ENCODE results near the gene ST8SIA5.

Gene ST8SIA5

DNA sequence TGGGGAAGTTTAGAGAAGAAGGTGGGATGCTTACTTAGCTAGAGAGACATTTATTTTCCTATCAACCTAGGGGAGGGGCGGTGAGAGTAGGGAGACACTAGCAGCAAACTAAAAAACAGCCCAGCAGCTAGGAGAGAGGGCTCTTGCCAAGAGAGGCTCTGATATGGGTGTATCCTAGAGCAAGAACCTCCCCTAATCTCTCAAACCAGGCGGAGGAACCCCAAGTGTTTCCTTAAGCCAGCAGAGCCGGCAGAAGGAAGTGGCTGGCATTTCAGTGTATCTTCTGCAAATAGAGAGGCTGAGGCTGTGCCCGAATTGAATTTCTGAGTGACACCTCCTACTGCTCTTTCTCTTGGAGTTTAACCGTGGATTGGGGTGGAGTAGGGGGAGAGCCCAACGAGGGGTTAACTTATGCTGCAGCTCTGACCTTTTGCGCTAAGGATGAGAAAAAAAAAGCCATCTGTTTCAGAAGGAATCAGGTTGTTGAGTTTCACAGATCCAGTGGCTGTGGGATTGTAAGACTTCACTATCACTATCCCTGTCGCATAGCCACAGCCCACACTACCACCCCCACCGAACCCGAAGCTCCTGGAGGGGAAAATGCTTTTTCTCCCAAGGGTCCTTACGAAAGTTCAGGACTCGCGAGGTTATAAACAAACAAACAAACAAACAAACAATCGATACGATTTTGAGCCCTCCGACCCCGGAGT, 1.4 kb downstream of the ST8SIA5 start:
- no peak overlapping the region for H3K4me3 ChIP-seq (ENCODE audit: low read depth, low read length, poor library complexity, severe bottlenecking)
- no peaks in the 10 kb centered on the region for H3K9me3 ChIP-seq (ENCODE audit: low read length)
- no peaks in the 10 kb centered on the region for H3K4me1 ChIP-seq (ENCODE audit: insufficient read depth, low read length, severe bottlenecking)
- H3K36me3 ChIP-seq (ENCODE audit: insufficient read depth, low read length): no peaks in the 10 kb centered on the region
- no peaks in the 10 kb centered on the region for H3K79me2 ChIP-seq (ENCODE audit: insufficient read depth, low read length)
- H2AFZ ChIP-seq (ENCODE audit: low read length): no peak overlapping the region
- no peaks in the 10 kb centered on the region for H4K20me1 ChIP-seq (ENCODE audit: insufficient read depth, low read length)
- H3K27me3 ChIP-seq (ENCODE audit: insufficient read depth, low read length): no peaks in the 10 kb centered on the region
- TF ChIP-seq, protein P1, sequence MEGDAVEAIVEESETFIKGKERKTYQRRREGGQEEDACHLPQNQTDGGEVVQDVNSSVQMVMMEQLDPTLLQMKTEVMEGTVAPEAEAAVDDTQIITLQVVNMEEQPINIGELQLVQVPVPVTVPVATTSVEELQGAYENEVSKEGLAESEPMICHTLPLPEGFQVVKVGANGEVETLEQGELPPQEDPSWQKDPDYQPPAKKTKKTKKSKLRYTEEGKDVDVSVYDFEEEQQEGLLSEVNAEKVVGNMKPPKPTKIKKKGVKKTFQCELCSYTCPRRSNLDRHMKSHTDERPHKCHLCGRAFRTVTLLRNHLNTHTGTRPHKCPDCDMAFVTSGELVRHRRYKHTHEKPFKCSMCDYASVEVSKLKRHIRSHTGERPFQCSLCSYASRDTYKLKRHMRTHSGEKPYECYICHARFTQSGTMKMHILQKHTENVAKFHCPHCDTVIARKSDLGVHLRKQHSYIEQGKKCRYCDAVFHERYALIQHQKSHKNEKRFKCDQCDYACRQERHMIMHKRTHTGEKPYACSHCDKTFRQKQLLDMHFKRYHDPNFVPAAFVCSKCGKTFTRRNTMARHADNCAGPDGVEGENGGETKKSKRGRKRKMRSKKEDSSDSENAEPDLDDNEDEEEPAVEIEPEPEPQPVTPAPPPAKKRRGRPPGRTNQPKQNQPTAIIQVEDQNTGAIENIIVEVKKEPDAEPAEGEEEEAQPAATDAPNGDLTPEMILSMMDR (IDR thresholded peaks at IDR 0.05; ENCODE audit: low read length): no peak
- no peak for TF ChIP-seq EZH2 (IDR thresholded peaks at IDR 0.05; ENCODE audit: borderline replicate concordance, low read length)
- no peaks in the 10 kb centered on the region for H3F3A ChIP-seq (ENCODE audit: insufficient read depth, low read length)
- H3K9me2 ChIP-seq (ENCODE audit: low read depth, low read length): no peaks in the 10 kb centered on the region
- no peak overlapping the region for H3K4me2 ChIP-seq (ENCODE audit: low read length)
- no peak overlapping the region for H3K27ac ChIP-seq (ENCODE audit: low read depth, low read length, poor library complexity, severe bottlenecking)
- H3K9ac ChIP-seq (ENCODE audit: low read length): no peak overlapping the region

DNA sequence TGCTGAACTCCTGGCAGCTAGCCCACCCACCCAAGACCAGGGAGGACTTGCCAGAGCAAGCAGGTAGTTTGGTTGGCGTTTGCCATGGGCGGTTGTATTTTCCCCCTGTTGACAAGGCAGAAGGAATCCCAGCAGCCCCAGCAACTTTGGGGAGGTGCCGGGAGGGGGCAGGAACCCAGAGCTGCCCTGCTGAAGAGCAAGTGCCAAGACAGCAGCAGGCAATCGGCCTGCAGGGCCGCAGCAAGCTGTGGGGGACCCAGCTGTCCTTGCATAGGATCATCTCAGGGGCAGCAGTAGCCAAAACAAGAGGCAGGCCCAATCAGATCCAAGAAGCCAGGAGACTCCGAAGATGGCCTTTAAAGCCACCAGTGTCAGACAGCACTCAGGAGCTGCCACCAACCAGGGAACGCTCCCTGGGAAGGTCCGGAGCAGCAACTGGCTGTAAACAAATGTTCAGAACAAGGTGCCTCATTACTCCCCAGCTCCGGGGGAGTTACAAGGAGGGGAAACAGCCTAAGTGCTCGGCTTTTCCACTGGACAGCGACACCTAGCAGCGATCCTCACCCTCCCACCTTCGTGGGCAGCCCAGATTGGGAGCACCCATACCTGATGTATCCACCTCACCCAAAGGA, 2.1 kb downstream of the ST8SIA5 start:
- no peak overlapping the region for H3K27ac ChIP-seq (ENCODE audit: low read depth, low read length, poor library complexity, severe bottlenecking)
- no peak for TF ChIP-seq EZH2 (IDR thresholded peaks at IDR 0.05; ENCODE audit: borderline replicate concordance, low read length)
- TF ChIP-seq, protein P1 (IDR thresholded peaks at IDR 0.05; ENCODE audit: low read length): no peak
- H3K4me3 ChIP-seq (ENCODE audit: low read depth, low read length, poor library complexity, severe bottlenecking): no peak overlapping the region
- no peak overlapping the region for H3K4me2 ChIP-seq (ENCODE audit: low read length)
- H3K9me3 ChIP-seq (ENCODE audit: low read length): no peaks in the 10 kb centered on the region
- no peak overlapping the region for H3K9ac ChIP-seq (ENCODE audit: low read length)
- no peaks in the 10 kb centered on the region for H3K4me1 ChIP-seq (ENCODE audit: insufficient read depth, low read length, severe bottlenecking)
- H4K20me1 ChIP-seq (ENCODE audit: insufficient read depth, low read length): no peaks in the 10 kb centered on the region
- H3K36me3 ChIP-seq (ENCODE audit: insufficient read depth, low read length): no peaks in the 10 kb centered on the region
- no peaks in the 10 kb centered on the region for H3K79me2 ChIP-seq (ENCODE audit: insufficient read depth, low read length)
- H3K27me3 ChIP-seq (ENCODE audit: insufficient read depth, low read length): no peaks in the 10 kb centered on the region
- H2AFZ ChIP-seq (ENCODE audit: low read length): no peak overlapping the region
- no peaks in the 10 kb centered on the region for H3F3A ChIP-seq (ENCODE audit: insufficient read depth, low read length)
- no peaks in the 10 kb centered on the region for H3K9me2 ChIP-seq (ENCODE audit: low read depth, low read length)

DNA sequence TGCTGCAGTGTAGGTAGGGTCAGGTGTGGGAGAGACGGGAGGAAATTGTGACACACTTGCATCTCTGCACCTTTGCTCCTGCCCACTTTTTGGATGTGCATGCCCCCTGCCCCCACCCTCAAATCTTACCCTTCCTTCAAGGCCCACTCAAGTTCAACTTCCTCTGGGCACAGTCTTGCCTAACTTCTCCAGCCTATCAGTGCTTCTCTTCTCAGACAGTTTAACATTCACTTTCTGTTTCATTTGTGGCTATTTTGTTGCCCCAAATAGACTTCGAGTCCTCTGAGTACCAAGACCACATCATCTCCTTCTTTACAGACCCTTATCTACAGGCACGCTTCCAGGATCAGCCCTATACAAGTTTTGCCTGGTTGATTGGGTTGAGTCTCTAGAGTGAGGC, 2.7 kb downstream of the ST8SIA5 start:
- Histone ChIP-seq H3K36me3 (ENCODE audit: insufficient read depth, low read length) (no peaks in the 10 kb centered on the region), H3K27ac (ENCODE audit: low read depth, low read length, poor library complexity, severe bottlenecking) (no peak overlapping the region), H2AFZ (ENCODE audit: low read length) (no peak overlapping the region), H3K9me2 (ENCODE audit: low read depth, low read length) (no peaks in the 10 kb centered on the region), H3F3A (ENCODE audit: insufficient read depth, low read length) (no peaks in the 10 kb centered on the region), H3K4me3 (ENCODE audit: low read depth, low read length, poor library complexity, severe bottlenecking) (no peak overlapping the region), H3K27me3 (ENCODE audit: insufficient read depth, low read length) (no peaks in the 10 kb centered on the region), H3K79me2 (ENCODE audit: insufficient read depth, low read length) (no peaks in the 10 kb centered on the region), H3K9me3 (ENCODE audit: low read length) (no peaks in the 10 kb centered on the region), H3K9ac (ENCODE audit: low read length) (no peak overlapping the region), H4K20me1 (ENCODE audit: insufficient read depth, low read length) (no peaks in the 10 kb centered on the region), H3K4me1 (ENCODE audit: insufficient read depth, low read length, severe bottlenecking) (no peaks in the 10 kb centered on the region), H3K4me2 (ENCODE audit: low read length) (no peak overlapping the region)
- TF ChIP-seq, protein P1 (IDR thresholded peaks at IDR 0.05; ENCODE audit: low read length): no peak
- TF ChIP-seq EZH2 (IDR thresholded peaks at IDR 0.05; ENCODE audit: borderline replicate concordance, low read length): no peak

Measured in OCI-LY1 (cell line).